Measurements from ENCODE around the gene ST3GAL4.

DNA sequence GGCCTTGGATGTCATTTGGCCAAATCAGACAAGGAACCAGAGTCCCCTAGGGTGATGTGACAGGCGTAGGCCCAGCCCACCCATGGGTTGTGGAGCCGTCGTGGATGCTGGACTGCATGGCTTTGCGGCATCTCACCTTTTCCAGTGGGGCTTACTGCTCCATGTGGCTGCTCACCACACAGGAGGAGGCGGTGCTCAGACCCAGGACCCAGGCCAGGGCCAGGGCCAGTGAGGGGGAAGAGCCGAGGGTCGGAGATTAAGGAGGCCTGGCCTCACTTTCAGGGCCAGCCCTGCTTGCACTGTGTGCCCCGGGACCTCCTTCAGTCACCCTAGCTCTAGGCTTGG is 105.6 kb downstream of the ST3GAL4 start:
- TF ChIP-seq CTCF (conservative IDR thresholded peaks at IDR 0.05) (no peak), EZH2 (IDR thresholded peaks at IDR 0.05; ENCODE audit: low read depth) (no peak)

All from PC-9 (cell line).